Measurements from ENCODE around the gene JAGN1.

GRCh38 chr3:9886328-9886727 lies 4.1 kb upstream of the JAGN1 start:
- TF ChIP-seq YY1 (IDR thresholded peaks at IDR 0.05; ENCODE audit: low read depth), result no peak
- no peak for TF ChIP-seq RAD21 (IDR thresholded peaks at IDR 0.05; ENCODE audit: low read depth)
- no peak for TF ChIP-seq TEAD4 (IDR thresholded peaks at IDR 0.05)
- no peak for TF ChIP-seq EP300 (IDR thresholded peaks at IDR 0.05; ENCODE audit: borderline replicate concordance)

Measured in Ishikawa (cell line).